HL-60 (cell line): ENCODE measurements around the gene CHST11.

ENCODE experiments used
- POLR2AphosphoS5 ChIP-seq: IDR thresholded peaks from 2 replicates; pipeline ENCODE4 v1.6.1; 2012; ENCODE audit warnings: low read depth
- TF ChIP-seq, protein P1 (sequence below): IDR thresholded peaks from one replicate; pipeline ENCODE4 v1.5.1; 2011; ENCODE audit warnings: low read length, control low read depth, inconsistent platforms; ENCODE audit not compliant: insufficient read depth
- TF ChIP-seq, protein P2 (sequence below): IDR thresholded peaks from 2 replicates; pipeline ENCODE4 v1.6.1; 2012; ENCODE audit warnings: low read depth; ENCODE audit not compliant: insufficient replicate concordance

DNA sequence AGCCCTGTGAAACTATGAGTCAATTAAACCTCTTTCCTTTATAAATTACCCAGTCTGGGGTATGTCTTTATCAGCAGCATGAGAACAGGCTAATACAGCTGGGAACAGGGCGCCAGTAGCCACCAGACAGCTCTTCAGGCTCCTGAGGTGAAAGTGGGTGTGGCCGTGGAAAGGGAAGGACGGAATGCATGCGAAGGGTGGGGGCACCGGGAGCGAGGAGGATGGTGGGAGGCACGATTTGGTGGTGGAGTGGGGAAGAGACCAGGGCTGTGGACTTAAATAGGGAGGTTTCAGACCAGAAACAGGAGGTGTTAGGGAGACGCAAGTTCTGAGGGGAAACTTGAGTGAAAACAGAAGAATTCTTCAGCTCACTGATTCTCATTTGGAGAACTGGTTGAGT lies 44.1 kb upstream of the CHST11 start:
- TF ChIP-seq, protein P1, sequence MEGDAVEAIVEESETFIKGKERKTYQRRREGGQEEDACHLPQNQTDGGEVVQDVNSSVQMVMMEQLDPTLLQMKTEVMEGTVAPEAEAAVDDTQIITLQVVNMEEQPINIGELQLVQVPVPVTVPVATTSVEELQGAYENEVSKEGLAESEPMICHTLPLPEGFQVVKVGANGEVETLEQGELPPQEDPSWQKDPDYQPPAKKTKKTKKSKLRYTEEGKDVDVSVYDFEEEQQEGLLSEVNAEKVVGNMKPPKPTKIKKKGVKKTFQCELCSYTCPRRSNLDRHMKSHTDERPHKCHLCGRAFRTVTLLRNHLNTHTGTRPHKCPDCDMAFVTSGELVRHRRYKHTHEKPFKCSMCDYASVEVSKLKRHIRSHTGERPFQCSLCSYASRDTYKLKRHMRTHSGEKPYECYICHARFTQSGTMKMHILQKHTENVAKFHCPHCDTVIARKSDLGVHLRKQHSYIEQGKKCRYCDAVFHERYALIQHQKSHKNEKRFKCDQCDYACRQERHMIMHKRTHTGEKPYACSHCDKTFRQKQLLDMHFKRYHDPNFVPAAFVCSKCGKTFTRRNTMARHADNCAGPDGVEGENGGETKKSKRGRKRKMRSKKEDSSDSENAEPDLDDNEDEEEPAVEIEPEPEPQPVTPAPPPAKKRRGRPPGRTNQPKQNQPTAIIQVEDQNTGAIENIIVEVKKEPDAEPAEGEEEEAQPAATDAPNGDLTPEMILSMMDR = no peak
- TF ChIP-seq POLR2AphosphoS5 = no peak
- TF ChIP-seq, protein P2, sequence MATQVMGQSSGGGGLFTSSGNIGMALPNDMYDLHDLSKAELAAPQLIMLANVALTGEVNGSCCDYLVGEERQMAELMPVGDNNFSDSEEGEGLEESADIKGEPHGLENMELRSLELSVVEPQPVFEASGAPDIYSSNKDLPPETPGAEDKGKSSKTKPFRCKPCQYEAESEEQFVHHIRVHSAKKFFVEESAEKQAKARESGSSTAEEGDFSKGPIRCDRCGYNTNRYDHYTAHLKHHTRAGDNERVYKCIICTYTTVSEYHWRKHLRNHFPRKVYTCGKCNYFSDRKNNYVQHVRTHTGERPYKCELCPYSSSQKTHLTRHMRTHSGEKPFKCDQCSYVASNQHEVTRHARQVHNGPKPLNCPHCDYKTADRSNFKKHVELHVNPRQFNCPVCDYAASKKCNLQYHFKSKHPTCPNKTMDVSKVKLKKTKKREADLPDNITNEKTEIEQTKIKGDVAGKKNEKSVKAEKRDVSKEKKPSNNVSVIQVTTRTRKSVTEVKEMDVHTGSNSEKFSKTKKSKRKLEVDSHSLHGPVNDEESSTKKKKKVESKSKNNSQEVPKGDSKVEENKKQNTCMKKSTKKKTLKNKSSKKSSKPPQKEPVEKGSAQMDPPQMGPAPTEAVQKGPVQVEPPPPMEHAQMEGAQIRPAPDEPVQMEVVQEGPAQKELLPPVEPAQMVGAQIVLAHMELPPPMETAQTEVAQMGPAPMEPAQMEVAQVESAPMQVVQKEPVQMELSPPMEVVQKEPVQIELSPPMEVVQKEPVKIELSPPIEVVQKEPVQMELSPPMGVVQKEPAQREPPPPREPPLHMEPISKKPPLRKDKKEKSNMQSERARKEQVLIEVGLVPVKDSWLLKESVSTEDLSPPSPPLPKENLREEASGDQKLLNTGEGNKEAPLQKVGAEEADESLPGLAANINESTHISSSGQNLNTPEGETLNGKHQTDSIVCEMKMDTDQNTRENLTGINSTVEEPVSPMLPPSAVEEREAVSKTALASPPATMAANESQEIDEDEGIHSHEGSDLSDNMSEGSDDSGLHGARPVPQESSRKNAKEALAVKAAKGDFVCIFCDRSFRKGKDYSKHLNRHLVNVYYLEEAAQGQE = no peak
